Osteoblast (primary cell): ENCODE measurements around the gene AGMO. TPM values are rescaled to one million over a fixed set of nuclear protein-coding genes. Genes with fewer than 3 reads are reported as not detected.

Experiments used
- DNase-seq: peaks from one replicate; pipeline ENCODE4 v3.0.0; 2011; ENCODE audit warnings: low spot score, mixed read lengths; ENCODE audit not compliant: insufficient read length; ENCODE audit errors: missing footprints
- H2AFZ ChIP-seq: 2 replicates; pipeline ENCODE4 v1.6.0; 2011; ENCODE audit warnings: mild to moderate bottlenecking, low read length
- H3K27ac ChIP-seq: 2 replicates; pipeline ENCODE4 v1.5.1; 2011; ENCODE audit warnings: mild to moderate bottlenecking, low read depth, low read length, moderate library complexity
- H3K27me3 ChIP-seq: 2 replicates; pipeline ENCODE4 v1.6.0; 2012; ENCODE audit warnings: mild to moderate bottlenecking, control low read depth, inconsistent platforms, low read length, moderate library complexity; ENCODE audit not compliant: insufficient read depth
- H3K36me3 ChIP-seq: 2 replicates; pipeline ENCODE4 v1.5.1; 2011; ENCODE audit warnings: mild to moderate bottlenecking, low read length, control low read depth, moderate library complexity; ENCODE audit not compliant: insufficient read depth
- H3K4me1 ChIP-seq: 2 replicates; pipeline ENCODE4 v1.5.1; 2011; ENCODE audit warnings: mild to moderate bottlenecking, low read length, control low read depth, moderate library complexity; ENCODE audit not compliant: insufficient read depth
- H3K4me2 ChIP-seq: 2 replicates; pipeline ENCODE4 v1.6.0; 2011; ENCODE audit warnings: mild to moderate bottlenecking, low read length; ENCODE audit not compliant: insufficient read depth
- H3K4me3 ChIP-seq: fragments of 200-600 bp; sonication (generic); 3 replicates; pipeline ENCODE4 v1.5.1; 2012; ENCODE audit warnings: mild to moderate bottlenecking, low read length, inconsistent platforms; ENCODE audit not compliant: insufficient read depth
- H3K79me2 ChIP-seq: 2 replicates; pipeline ENCODE4 v1.6.0; 2012; ENCODE audit warnings: mild to moderate bottlenecking, low read length, control low read depth, inconsistent platforms; ENCODE audit not compliant: insufficient read depth
- H3K9me3 ChIP-seq: 2 replicates; pipeline ENCODE4 v1.5.1; 2011; ENCODE audit warnings: low read depth, low read length, control low read depth
- H4K20me1 ChIP-seq: 2 replicates; pipeline ENCODE4 v1.6.0; 2012; ENCODE audit warnings: mild to moderate bottlenecking, low read length, control low read depth; ENCODE audit not compliant: insufficient read depth
- total RNA-seq: library from RNA; depleted of rRNA; stranded (reverse); fragments of >200 nt; gene quantifications from 2 replicates; pipeline ENCODE4 v1.2.3, GENCODE V29; 2012
- TF ChIP-seq, protein P1 (sequence below): IDR thresholded peaks from 2 replicates; pipeline ENCODE4 v1.5.1; 2011; ENCODE audit warnings: mild to moderate bottlenecking, low read depth, low read length, moderate library complexity; ENCODE audit errors: extremely low read depth

The AGMO gene
- total RNA-seq, 1 donor: under 0.01 TPM

DNA sequence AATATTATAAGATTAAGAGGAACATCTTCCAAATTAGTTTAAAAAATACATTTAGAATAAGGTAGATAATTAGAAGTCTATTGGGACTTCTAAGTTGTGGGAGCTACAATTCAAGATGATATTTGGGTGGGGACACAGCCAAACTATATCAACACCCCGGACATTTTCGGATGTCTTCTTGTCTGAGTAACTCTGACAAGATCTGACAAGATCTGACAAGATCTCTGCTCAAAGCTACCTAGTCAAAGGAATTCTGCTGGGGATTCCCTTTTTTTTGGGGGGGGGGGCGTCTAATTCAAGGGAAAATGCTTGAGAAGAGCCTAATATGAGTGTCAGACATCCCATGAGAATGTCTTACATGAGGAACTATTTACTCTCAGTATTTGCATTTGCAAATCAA is 5.2 kb upstream of the AGMO start:
- H3K27ac ChIP-seq: no peak overlapping the region
- DNase-seq: no peak
- H4K20me1 ChIP-seq: no peaks in the 10 kb centered on the region

DNA sequence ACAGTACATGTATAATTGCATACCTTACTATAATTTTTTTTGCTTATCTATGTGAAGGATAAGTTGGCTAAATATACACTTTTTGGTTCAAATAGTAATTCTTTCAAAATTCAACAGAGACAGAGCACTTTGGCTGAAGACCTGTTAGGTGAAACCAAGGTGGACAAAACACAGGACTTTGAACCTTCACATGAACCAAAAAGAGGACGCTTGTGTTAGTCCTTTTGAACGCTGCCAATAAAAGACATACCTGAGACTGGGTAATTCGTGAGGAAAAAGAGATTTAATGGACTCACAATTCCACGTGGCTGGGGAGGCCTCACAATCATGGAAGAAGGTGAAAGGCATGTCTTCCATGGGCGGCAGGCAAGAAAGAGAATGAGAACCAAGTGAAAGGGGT is 4.7 kb upstream of the AGMO start:
- Histone ChIP-seq H3K4me3 (no peak overlapping the region), H3K9me3 (no peaks in the 10 kb centered on the region), H3K27ac (no peak overlapping the region), H3K36me3 (no peaks in the 10 kb centered on the region), H4K20me1 (no peaks in the 10 kb centered on the region), H3K27me3 (no peaks in the 10 kb centered on the region), H3K79me2 (no peaks in the 10 kb centered on the region), H3K4me1 (peaks cover 9% of the 10 kb centered on the region), H2AFZ (no peak overlapping the region), H3K4me2 (no peak overlapping the region)
- TF ChIP-seq, protein P1, sequence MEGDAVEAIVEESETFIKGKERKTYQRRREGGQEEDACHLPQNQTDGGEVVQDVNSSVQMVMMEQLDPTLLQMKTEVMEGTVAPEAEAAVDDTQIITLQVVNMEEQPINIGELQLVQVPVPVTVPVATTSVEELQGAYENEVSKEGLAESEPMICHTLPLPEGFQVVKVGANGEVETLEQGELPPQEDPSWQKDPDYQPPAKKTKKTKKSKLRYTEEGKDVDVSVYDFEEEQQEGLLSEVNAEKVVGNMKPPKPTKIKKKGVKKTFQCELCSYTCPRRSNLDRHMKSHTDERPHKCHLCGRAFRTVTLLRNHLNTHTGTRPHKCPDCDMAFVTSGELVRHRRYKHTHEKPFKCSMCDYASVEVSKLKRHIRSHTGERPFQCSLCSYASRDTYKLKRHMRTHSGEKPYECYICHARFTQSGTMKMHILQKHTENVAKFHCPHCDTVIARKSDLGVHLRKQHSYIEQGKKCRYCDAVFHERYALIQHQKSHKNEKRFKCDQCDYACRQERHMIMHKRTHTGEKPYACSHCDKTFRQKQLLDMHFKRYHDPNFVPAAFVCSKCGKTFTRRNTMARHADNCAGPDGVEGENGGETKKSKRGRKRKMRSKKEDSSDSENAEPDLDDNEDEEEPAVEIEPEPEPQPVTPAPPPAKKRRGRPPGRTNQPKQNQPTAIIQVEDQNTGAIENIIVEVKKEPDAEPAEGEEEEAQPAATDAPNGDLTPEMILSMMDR: no peak
- no peak for DNase-seq

More for the DNA sequence above, 5.2 kb upstream of the AGMO start:
- TF ChIP-seq, protein P1: no peak
- Histone ChIP-seq H3K4me2 (no peak overlapping the region), H3K27me3 (no peaks in the 10 kb centered on the region), H3K4me1 (peaks cover 10% of the 10 kb centered on the region), H3K36me3 (no peaks in the 10 kb centered on the region), H3K9me3 (no peaks in the 10 kb centered on the region), H3K4me3 (no peak overlapping the region), H3K79me2 (no peaks in the 10 kb centered on the region), H2AFZ (no peak overlapping the region)

DNA sequence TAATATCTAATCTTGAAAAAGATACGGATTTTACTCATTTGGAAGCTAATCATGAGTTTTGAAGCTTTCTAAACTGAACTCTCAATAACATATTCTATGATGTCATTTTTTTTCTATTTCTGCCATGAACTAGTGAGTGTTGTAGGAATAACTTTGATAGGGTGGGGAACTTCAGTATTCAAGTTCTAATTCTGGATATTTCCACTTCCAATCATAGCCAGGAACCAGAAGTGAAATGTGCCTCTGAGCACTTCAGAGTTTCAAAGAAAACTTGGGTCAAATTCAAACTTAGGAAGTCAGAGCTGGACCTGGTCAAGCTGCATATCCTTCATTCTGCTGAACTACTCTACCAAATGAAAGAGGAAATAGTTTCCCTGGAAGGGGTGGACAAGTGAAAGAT is 847 bp downstream of the AGMO start:
- no peaks in the 10 kb centered on the region for H4K20me1 ChIP-seq

DNA sequence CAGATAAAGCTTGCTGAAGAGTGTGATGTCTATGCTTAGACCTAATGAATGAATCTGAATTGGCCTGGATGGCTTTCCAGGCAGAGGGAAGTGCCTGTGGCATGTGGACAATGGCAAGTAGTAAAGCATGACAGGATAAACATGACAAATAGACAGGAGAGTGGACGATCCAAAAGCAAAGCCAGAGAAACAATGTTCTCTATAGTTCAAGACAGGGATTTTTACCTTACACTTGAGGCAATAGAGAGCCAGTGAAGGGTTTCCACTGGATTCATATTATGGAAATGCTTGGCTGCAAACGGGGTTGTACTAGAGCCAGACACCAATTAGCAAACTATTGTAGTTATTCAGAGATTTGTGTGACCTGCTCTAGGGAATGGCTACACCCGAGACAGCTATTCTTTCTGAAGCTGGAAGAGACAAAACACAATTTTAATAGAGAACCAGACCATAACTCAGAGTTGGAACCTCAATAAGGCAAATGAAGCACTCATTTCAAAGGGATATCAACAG is 2.3 kb downstream of the AGMO start:
- H3K27ac ChIP-seq: peak overlapping the region; percentile 68
- H3K79me2 ChIP-seq: no peaks in the 10 kb centered on the region
- H3K4me2 ChIP-seq: no peak overlapping the region
- no peak overlapping the region for H3K4me3 ChIP-seq
- no peak for DNase-seq
- H2AFZ ChIP-seq: no peak overlapping the region
- TF ChIP-seq, protein P1: no peak
- H3K9me3 ChIP-seq: no peaks in the 10 kb centered on the region
- H4K20me1 ChIP-seq: no peaks in the 10 kb centered on the region
- H3K4me1 ChIP-seq: peaks cover 35% of the 10 kb centered on the region
- H3K36me3 ChIP-seq: no peaks in the 10 kb centered on the region
- no peaks in the 10 kb centered on the region for H3K27me3 ChIP-seq

More for the DNA sequence above, 847 bp downstream of the AGMO start:
- peak; percentile 61 for DNase-seq
- no peak overlapping the region for H3K4me3 ChIP-seq
- H3K27ac ChIP-seq: no peak overlapping the region
- peaks cover 28% of the 10 kb centered on the region for H3K4me1 ChIP-seq
- H3K36me3 ChIP-seq: no peaks in the 10 kb centered on the region
- peak overlapping the region; percentile 8 for H2AFZ ChIP-seq
- H3K4me2 ChIP-seq: peak overlapping the region; percentile 69
- H3K27me3 ChIP-seq: no peaks in the 10 kb centered on the region
- TF ChIP-seq, protein P1: no peak
- H3K9me3 ChIP-seq: no peaks in the 10 kb centered on the region
- no peaks in the 10 kb centered on the region for H3K79me2 ChIP-seq
